Panc1 (cell line): ENCODE measurements around the gene LDLR. TPM values are rescaled to one million over a fixed set of nuclear protein-coding genes. Genes with fewer than 3 reads are reported as not detected.

Experiments used
- ATAC-seq: fragments of 200-7000 bp; cut with Tn5 transposase; 2 replicates; pipeline ENCODE4 v1.9.1; 2020; ENCODE audit warnings: mild to moderate bottlenecking, moderate library complexity
- BruUV-seq: library from RNA; stranded (reverse); fragments of 400-500 nt; replicated peaks from 2 replicates; lab custom pipeline; 2021; lab: Mats Ljungman, UMichigan
- CTCF ChIA-PET: fragments of 300-600 bp; sonication (Branson Sonifier 250); formaldehyde crosslinking; loops from one replicate; lab custom pipeline; 2022; ENCODE audit warnings: antibody characterized with exemption; lab: Charles Lee
- POLR2A ChIA-PET: fragments of 300-600 bp; sonication (Branson Sonifier 250); formaldehyde crosslinking; loops from one replicate; lab custom pipeline; 2022; ENCODE audit warnings: antibody characterized with exemption; lab: Charles Lee
- DNase-seq: peaks from one replicate; pipeline ENCODE4 v3.0.0-alpha.2; 2010; ENCODE audit warnings: low read depth, low spot score
- H3K27ac ChIP-seq: 2 replicates; pipeline ENCODE4 v1.5.1; 2011; ENCODE audit warnings: mild to moderate bottlenecking, low read length, inconsistent platforms
- H3K27me3 ChIP-seq: fragments of 200-500 bp; sonication (Bioruptor generic); 2 replicates; pipeline ENCODE4 v1.6.0; 2014; ENCODE audit warnings: low read length, inconsistent platforms; ENCODE audit not compliant: control insufficient read depth, insufficient read depth
- H3K36me3 ChIP-seq: fragments of 200-500 bp; sonication (Bioruptor generic); 2 replicates; pipeline ENCODE4 v1.5.1; 2014; ENCODE audit warnings: inconsistent platforms, mild to moderate bottlenecking, low read length, moderate library complexity; ENCODE audit not compliant: control insufficient read depth, insufficient read depth
- H3K4me1 ChIP-seq: 2 replicates; pipeline ENCODE4 v1.5.1; 2011; ENCODE audit warnings: inconsistent platforms, mild to moderate bottlenecking, low read length, moderate library complexity; ENCODE audit not compliant: control insufficient read depth, insufficient read depth
- H3K4me3 ChIP-seq, 2 experiments: 2 replicates each; pipeline ENCODE4 v1.5.1; 2011 to 2012; ENCODE audit warnings: low read depth in 2 of 2, low read length in 2 of 2, mild to moderate bottlenecking in 2 of 2, inconsistent platforms in 1 of 2, moderate library complexity in 1 of 2
- H3K9me3 ChIP-seq: fragments of 200-500 bp; sonication (Bioruptor generic); 2 replicates; pipeline ENCODE4 v1.5.1; 2014; ENCODE audit warnings: low read depth, mild to moderate bottlenecking, inconsistent platforms, low read length, moderate library complexity; ENCODE audit not compliant: control insufficient read depth, insufficient read depth
- CTCF ChIP-seq: fragments of 450-650 bp; IDR thresholded peaks from 2 replicates; pipeline ENCODE4 v1.5.1; 2017; ENCODE audit warnings: mild to moderate bottlenecking
- POLR2AphosphoS5 ChIP-seq: IDR thresholded peaks from 2 replicates; pipeline ENCODE4 v1.6.1; 2012; ENCODE audit warnings: mild to moderate bottlenecking, low read depth, low read length, moderate library complexity
- REST ChIP-seq, 2 experiments: IDR thresholded peaks; 2 replicates each; pipeline ENCODE4 v1.6.1; 2011 to 2012; ENCODE audit warnings: low read depth in 2 of 2, control low read depth in 1 of 2, low read length in 1 of 2, mild to moderate bottlenecking in 1 of 2, moderate library complexity in 1 of 2; ENCODE audit not compliant: insufficient read depth in 1 of 2
- SIN3A ChIP-seq: IDR thresholded peaks from 2 replicates; pipeline ENCODE4 v1.6.1; 2012; ENCODE audit warnings: low read depth, mild to moderate bottlenecking, low read length, moderate library complexity, borderline replicate concordance; ENCODE audit not compliant: insufficient read depth
- TCF7L2 ChIP-seq: IDR thresholded peaks from 2 replicates; pipeline ENCODE4 v1.6.1; 2011; ENCODE audit warnings: mild to moderate bottlenecking, low read depth, low read length, inconsistent platforms
- in situ Hi-C: cut with HindIII; loops from 2 replicates; pipeline ENCODE4 v1.10.0; 2016; ENCODE audit warnings: low sequenced_read_pairs, low pct_unique_long_range_greater_than_20kb
- intact Hi-C: fragments of 100-400 bp; cut with micrococcal nuclease; formaldehyde crosslinking; loops from one replicate; pipeline ENCODE4 v1.10.0; 2022; ENCODE audit not compliant: unreplicated experiment
- total RNA-seq: library from RNA; stranded (reverse); gene quantifications from one replicate; pipeline ENCODE4 v1.2.1, GENCODE V29; 2021; ENCODE audit not compliant: unreplicated experiment

LDLR gene
- total RNA-seq, 1 experiment from 2014 or later, result 203 TPM

- Histone ChIP-seq H3K4me3 (no peak overlapping the region), H3K27ac (no peak overlapping the region), H3K36me3 (no peaks in the 10 kb centered on the region), H3K9me3 (no peaks in the 10 kb centered on the region), H3K4me1 (no peaks in the 10 kb centered on the region), H3K27me3 (no peaks in the 10 kb centered on the region)
- DNase-seq, result no peak
- ATAC-seq, result no peak
- TF ChIP-seq REST (IDR thresholded peaks at IDR 0.05; ENCODE audit: insufficient read depth in 1 of 2, low read depth in 2 of 2, low read length in 1 of 2), result no peak
- POLR2A ChIA-PET, result no interaction called here
- in situ Hi-C loops, result no loop called here
- CTCF ChIA-PET, result no interaction called here
- no TSS peak for BruUV-seq
- intact Hi-C loops, result no loop called here
Observed at GRCh38 chr19:11054200-11054599, 35.1 kb upstream of the LDLR start.

GRCh38 chr19:11054628-11055027, 34.6 kb upstream of the LDLR start:
- DNase-seq, result no peak
- intact Hi-C loops, result no loop called here
- BruUV-seq, result no TSS peak
- H3K27me3 ChIP-seq, result no peaks in the 10 kb centered on the region
- TF ChIP-seq REST (IDR thresholded peaks at IDR 0.05; ENCODE audit: insufficient read depth in 1 of 2, low read depth in 2 of 2, low read length in 1 of 2), result no peak
- TF ChIP-seq SIN3A, result no peak
- TF ChIP-seq TCF7L2, result no peak
- TF ChIP-seq CTCF, result no peak
- TF ChIP-seq POLR2AphosphoS5, result no peak
- no peaks in the 10 kb centered on the region for H3K9me3 ChIP-seq
- H3K4me1 ChIP-seq, result no peaks in the 10 kb centered on the region
- CTCF ChIA-PET, result no interaction called here
- H3K27ac ChIP-seq, result no peak overlapping the region
- ATAC-seq, result no peak
- H3K4me3 ChIP-seq, result no peak overlapping the region
- H3K36me3 ChIP-seq, result no peaks in the 10 kb centered on the region
- in situ Hi-C loops, result no loop called here
- POLR2A ChIA-PET, result no interaction called here
